ENCODE results near the gene COL5A1.

COL5A1 gene

GRCh38 chr9:134624137-134624591, 17.4 kb upstream of the COL5A1 start:
- no peak overlapping the region for H3K4me3 ChIP-seq (ENCODE audit: insufficient read depth in 1 of 2, low read depth in 1 of 2, low read length in 2 of 2)
- peaks cover 0 to 3% of the 10 kb centered on the region in 2 experiments for H3K36me3 ChIP-seq (ENCODE audit: control insufficient read depth in 1 of 2, insufficient read depth in 2 of 2, low read depth in 1 of 2, low read length in 2 of 2)
- H2BK5ac ChIP-seq (ENCODE audit: low read depth, low read length, poor library complexity, severe bottlenecking), result no peak overlapping the region
- H2AFZ ChIP-seq (ENCODE audit: low read depth, low read length), result no peak overlapping the region
- H3K9me3 ChIP-seq (ENCODE audit: control insufficient read depth, low read length), result no peaks in the 10 kb centered on the region
- peak overlapping the region in 1 of 2 experiments; percentile 41 for H3K18ac ChIP-seq (ENCODE audit: low read depth in 1 of 2, low read length in 2 of 2)
- WGBS, result 76% methylated on average over 14 of the region's 14 CpGs
- H3K4ac ChIP-seq (ENCODE audit: low read depth in 1 of 2, low read length in 2 of 2), result no peak overlapping the region
- H3K27ac ChIP-seq (ENCODE audit: low read length, poor library complexity, severe bottlenecking), result no peak overlapping the region
- no peak overlapping the region for H4K91ac ChIP-seq (ENCODE audit: low read length)
- no peak overlapping the region for H3K23ac ChIP-seq (ENCODE audit: low read length in 2 of 2)
- H2AK5ac ChIP-seq (ENCODE audit: low read length, severe bottlenecking), result no peak overlapping the region
- H2BK15ac ChIP-seq (ENCODE audit: low read depth, poor library complexity, severe bottlenecking), result peak overlapping the region; percentile 34
- no peak overlapping the region for H3K4me2 ChIP-seq (ENCODE audit: low read length, poor library complexity, severe bottlenecking)
- H3K4me1 ChIP-seq (ENCODE audit: control insufficient read depth, insufficient read depth, low read depth, low read length), result peaks cover 24% of the 10 kb centered on the region
- no peak overlapping the region for H3K14ac ChIP-seq (ENCODE audit: low read length in 2 of 2)
- no peak overlapping the region for H3K9ac ChIP-seq (ENCODE audit: low read length)
- peak overlapping the region; percentile 63 for H4K8ac ChIP-seq (ENCODE audit: low read length)
- peak; percentile 74 for DNase-seq
- H2BK12ac ChIP-seq (ENCODE audit: low read length in 2 of 2), result no peak overlapping the region
- H2BK120ac ChIP-seq (ENCODE audit: low read depth, low read length), result no peak overlapping the region
- H3K27me3 ChIP-seq (ENCODE audit: control insufficient read depth in 1 of 2, insufficient read depth in 1 of 2, low read length in 2 of 2), result no peaks in the 10 kb centered on the region
- H3K79me1 ChIP-seq (replicated peaks; ENCODE audit: low read length, poor library complexity, severe bottlenecking), result no peaks in the 10 kb centered on the region

GRCh38 chr9:134624621-134625181, 16.9 kb upstream of the COL5A1 start:
- Histone ChIP-seq H2BK12ac (ENCODE audit: low read length in 2 of 2) (peak overlapping the region; percentile 0 to 2), H3K4me2 (ENCODE audit: low read length, poor library complexity, severe bottlenecking) (no peak overlapping the region), H3K23ac (ENCODE audit: low read length in 2 of 2) (no peak overlapping the region), H3K27me3 (ENCODE audit: control insufficient read depth in 1 of 2, insufficient read depth in 1 of 2, low read length in 2 of 2) (no peaks in the 10 kb centered on the region), H3K4me1 (ENCODE audit: control insufficient read depth, insufficient read depth, low read depth, low read length) (peaks cover 24% of the 10 kb centered on the region), H3K18ac (ENCODE audit: low read depth in 1 of 2, low read length in 2 of 2) (peak overlapping the region; percentile 61 to 94), H3K79me1 (replicated peaks; ENCODE audit: low read length, poor library complexity, severe bottlenecking) (no peaks in the 10 kb centered on the region), H2AK5ac (ENCODE audit: low read length, severe bottlenecking) (no peak overlapping the region), H3K9ac (ENCODE audit: low read length) (no peak overlapping the region), H2BK15ac (ENCODE audit: low read depth, poor library complexity, severe bottlenecking) (no peak overlapping the region), H2BK120ac (ENCODE audit: low read depth, low read length) (no peak overlapping the region), H3K27ac (ENCODE audit: low read length, poor library complexity, severe bottlenecking) (no peak overlapping the region), H4K8ac (ENCODE audit: low read length) (peak overlapping the region; percentile 84), H3K9me3 (ENCODE audit: control insufficient read depth, low read length) (no peaks in the 10 kb centered on the region), H3K14ac (ENCODE audit: low read length in 2 of 2) (no peak overlapping the region), H3K36me3 (ENCODE audit: control insufficient read depth in 1 of 2, insufficient read depth in 2 of 2, low read depth in 1 of 2, low read length in 2 of 2) (peaks cover 0 to 3% of the 10 kb centered on the region in 2 experiments), H3K4me3 (ENCODE audit: insufficient read depth in 1 of 2, low read depth in 1 of 2, low read length in 2 of 2) (no peak overlapping the region), H3K4ac (ENCODE audit: low read depth in 1 of 2, low read length in 2 of 2) (peak overlapping the region; percentile 8 to 28), H2AFZ (ENCODE audit: low read depth, low read length) (no peak overlapping the region), H2BK5ac (ENCODE audit: low read depth, low read length, poor library complexity, severe bottlenecking) (no peak overlapping the region), H4K91ac (ENCODE audit: low read length) (peak overlapping the region; percentile 94)
- peak; percentile 97 for DNase-seq
- 60% methylated on average over 6 of the region's 7 CpGs for WGBS

GRCh38 chr9:134625361-134626068, 16.1 kb upstream of the COL5A1 start:
- Histone ChIP-seq H3K4ac (ENCODE audit: low read depth in 1 of 2, low read length in 2 of 2) (peak overlapping the region; percentile 84 to 92), H2BK5ac (ENCODE audit: low read depth, low read length, poor library complexity, severe bottlenecking) (no peak overlapping the region), H2BK15ac (ENCODE audit: low read depth, poor library complexity, severe bottlenecking) (peak overlapping the region; percentile 66), H3K4me3 (ENCODE audit: insufficient read depth in 1 of 2, low read depth in 1 of 2, low read length in 2 of 2) (no peak overlapping the region), H3K9me3 (ENCODE audit: control insufficient read depth, low read length) (no peaks in the 10 kb centered on the region), H3K23ac (ENCODE audit: low read length in 2 of 2) (peak overlapping the region in 1 of 2 experiments; percentile 28), H3K27me3 (ENCODE audit: control insufficient read depth in 1 of 2, insufficient read depth in 1 of 2, low read length in 2 of 2) (no peaks in the 10 kb centered on the region), H4K8ac (ENCODE audit: low read length) (peak overlapping the region; percentile 94), H3K4me2 (ENCODE audit: low read length, poor library complexity, severe bottlenecking) (no peak overlapping the region), H3K36me3 (ENCODE audit: control insufficient read depth in 1 of 2, insufficient read depth in 2 of 2, low read depth in 1 of 2, low read length in 2 of 2) (peaks cover 0 to 3% of the 10 kb centered on the region in 2 experiments), H3K27ac (ENCODE audit: low read length, poor library complexity, severe bottlenecking) (peak overlapping the region; percentile 18), H3K18ac (ENCODE audit: low read depth in 1 of 2, low read length in 2 of 2) (peak overlapping the region; percentile 88 to 94), H2AK5ac (ENCODE audit: low read length, severe bottlenecking) (peak overlapping the region; percentile 47), H3K9ac (ENCODE audit: low read length) (no peak overlapping the region), H3K79me1 (replicated peaks; ENCODE audit: low read length, poor library complexity, severe bottlenecking) (no peaks in the 10 kb centered on the region), H2BK12ac (ENCODE audit: low read length in 2 of 2) (peak overlapping the region; percentile 69 to 81), H2BK120ac (ENCODE audit: low read depth, low read length) (peak overlapping the region; percentile 91), H3K4me1 (ENCODE audit: control insufficient read depth, insufficient read depth, low read depth, low read length) (peaks cover 27% of the 10 kb centered on the region), H4K91ac (ENCODE audit: low read length) (peak overlapping the region; percentile 89), H3K14ac (ENCODE audit: low read length in 2 of 2) (peak overlapping the region in 1 of 2 experiments; percentile 77), H2AFZ (ENCODE audit: low read depth, low read length) (peak overlapping the region; percentile 48)
- WGBS, result 45% methylated on average over 22 of the region's 22 CpGs
- peak; percentile 81 for DNase-seq

GRCh38 chr9:134626069-134626423, 15.6 kb upstream of the COL5A1 start:
- WGBS, result 45% methylated on average over 7 of the region's 7 CpGs
- Histone ChIP-seq H3K4me3 (ENCODE audit: insufficient read depth in 1 of 2, low read depth in 1 of 2, low read length in 2 of 2) (no peak overlapping the region), H3K36me3 (ENCODE audit: control insufficient read depth in 1 of 2, insufficient read depth in 2 of 2, low read depth in 1 of 2, low read length in 2 of 2) (peaks cover 0 to 3% of the 10 kb centered on the region in 2 experiments), H3K4ac (ENCODE audit: low read depth in 1 of 2, low read length in 2 of 2) (peak overlapping the region; percentile 80 to 92), H2AFZ (ENCODE audit: low read depth, low read length) (no peak overlapping the region), H2BK5ac (ENCODE audit: low read depth, low read length, poor library complexity, severe bottlenecking) (no peak overlapping the region), H2AK5ac (ENCODE audit: low read length, severe bottlenecking) (peak overlapping the region; percentile 43), H3K23ac (ENCODE audit: low read length in 2 of 2) (peak overlapping the region in 1 of 2 experiments; percentile 28), H3K27me3 (ENCODE audit: control insufficient read depth in 1 of 2, insufficient read depth in 1 of 2, low read length in 2 of 2) (no peaks in the 10 kb centered on the region), H4K91ac (ENCODE audit: low read length) (peak overlapping the region; percentile 89), H4K8ac (ENCODE audit: low read length) (peak overlapping the region; percentile 94), H2BK120ac (ENCODE audit: low read depth, low read length) (peak overlapping the region; percentile 91), H2BK15ac (ENCODE audit: low read depth, poor library complexity, severe bottlenecking) (no peak overlapping the region), H3K4me2 (ENCODE audit: low read length, poor library complexity, severe bottlenecking) (no peak overlapping the region), H2BK12ac (ENCODE audit: low read length in 2 of 2) (peak overlapping the region; percentile 69 to 81), H3K9ac (ENCODE audit: low read length) (no peak overlapping the region), H3K14ac (ENCODE audit: low read length in 2 of 2) (no peak overlapping the region), H3K79me1 (replicated peaks; ENCODE audit: low read length, poor library complexity, severe bottlenecking) (no peaks in the 10 kb centered on the region), H3K9me3 (ENCODE audit: control insufficient read depth, low read length) (no peaks in the 10 kb centered on the region), H3K4me1 (ENCODE audit: control insufficient read depth, insufficient read depth, low read depth, low read length) (peaks cover 27% of the 10 kb centered on the region), H3K27ac (ENCODE audit: low read length, poor library complexity, severe bottlenecking) (no peak overlapping the region), H3K18ac (ENCODE audit: low read depth in 1 of 2, low read length in 2 of 2) (peak overlapping the region; percentile 88 to 94)
- no peak for DNase-seq

Data from mesenchymal stem cell (in vitro differentiated cells and primary cell).